Embryonic facial prominence (tissue), 1 donor: ENCODE results near the gene WDR33.
"Not testable (repeated sequence)": the region's sequence is repeated elsewhere in the genome, so short reads cannot be mapped to it uniquely, and the experiment has no call there.

Experiments used
- DNase-seq: peaks from one replicate; pipeline ENCODE4 v3.0.0-alpha.2; 2016; ENCODE audit errors: extremely low spot score

WDR33 gene

GRCh38 chr2:127810156-127810618, 784 bp downstream of the WDR33 start:
- DNase-seq = peak; percentile 37

GRCh38 chr2:127807678-127808353, 3.2 kb downstream of the WDR33 start:
- no peak for DNase-seq

GRCh38 chr2:127806860-127807259, 4.1 kb downstream of the WDR33 start:
- not testable (repeated sequence) for DNase-seq

GRCh38 chr2:127805491-127805890, 5.5 kb downstream of the WDR33 start:
- no peak for DNase-seq

GRCh38 chr2:127799926-127800325, 11.0 kb downstream of the WDR33 start:
- DNase-seq = no peak

- no peak for DNase-seq
Observed at GRCh38 chr2:127796389-127796788, 14.6 kb downstream of the WDR33 start.

- DNase-seq = not testable (repeated sequence)
Observed at GRCh38 chr2:127794901-127795300, 16.1 kb downstream of the WDR33 start.

- DNase-seq = no peak
Observed at GRCh38 chr2:127792805-127793204, 18.2 kb downstream of the WDR33 start.

GRCh38 chr2:127790694-127791529, 20.1 kb downstream of the WDR33 start:
- DNase-seq = no peak

- no peak for DNase-seq
Observed at GRCh38 chr2:127786048-127786809, 24.7 kb downstream of the WDR33 start.

- no peak for DNase-seq
Observed at GRCh38 chr2:127784965-127785518, 25.9 kb downstream of the WDR33 start.

GRCh38 chr2:127783101-127783500, 27.9 kb downstream of the WDR33 start:
- DNase-seq = no peak

GRCh38 chr2:127778850-127779249, 32.1 kb downstream of the WDR33 start:
- no peak for DNase-seq

- no peak for DNase-seq
Observed at GRCh38 chr2:127778447-127778846, 32.5 kb downstream of the WDR33 start.

GRCh38 chr2:127776122-127776780, 34.7 kb downstream of the WDR33 start:
- no peak for DNase-seq

GRCh38 chr2:127771756-127772155, 39.2 kb downstream of the WDR33 start:
- DNase-seq = no peak

- no peak for DNase-seq
Observed at GRCh38 chr2:127770973-127771735, 39.8 kb downstream of the WDR33 start.

- not testable (repeated sequence) for DNase-seq
Observed at GRCh38 chr2:127770534-127770933, 40.4 kb downstream of the WDR33 start.

GRCh38 chr2:127769587-127769986, 41.4 kb downstream of the WDR33 start:
- no peak for DNase-seq

- no peak for DNase-seq
Observed at GRCh38 chr2:127768775-127769479, 42.0 kb downstream of the WDR33 start.
